Panc1 (cell line): Measurements from ENCODE around the gene TRIM33. TPM values are rescaled to one million over a fixed set of nuclear protein-coding genes. Genes with fewer than 3 reads are reported as not detected.

ENCODE experiments used
- ATAC-seq: fragments of 200-7000 bp; cut with Tn5 transposase; 2 replicates; pipeline ENCODE4 v1.9.1; 2020; ENCODE audit warnings: mild to moderate bottlenecking, moderate library complexity
- BruUV-seq: library from RNA; stranded (reverse); fragments of 400-500 nt; replicated peaks from 2 replicates; lab custom pipeline; 2021; lab: Mats Ljungman, UMichigan
- CTCF ChIA-PET: fragments of 300-600 bp; sonication (Branson Sonifier 250); formaldehyde crosslinking; loops from one replicate; lab custom pipeline; 2022; ENCODE audit warnings: antibody characterized with exemption; lab: Charles Lee
- POLR2A ChIA-PET: fragments of 300-600 bp; sonication (Branson Sonifier 250); formaldehyde crosslinking; loops from one replicate; lab custom pipeline; 2022; ENCODE audit warnings: antibody characterized with exemption; lab: Charles Lee
- DNase-seq: peaks from one replicate; pipeline ENCODE4 v3.0.0-alpha.2; 2010; ENCODE audit warnings: low read depth, low spot score
- H3K27ac ChIP-seq: 2 replicates; pipeline ENCODE4 v1.5.1; 2011; ENCODE audit warnings: mild to moderate bottlenecking, low read length, inconsistent platforms
- H3K27me3 ChIP-seq: fragments of 200-500 bp; sonication (Bioruptor generic); 2 replicates; pipeline ENCODE4 v1.6.0; 2014; ENCODE audit warnings: low read length, inconsistent platforms; ENCODE audit not compliant: control insufficient read depth, insufficient read depth
- H3K36me3 ChIP-seq: fragments of 200-500 bp; sonication (Bioruptor generic); 2 replicates; pipeline ENCODE4 v1.5.1; 2014; ENCODE audit warnings: inconsistent platforms, mild to moderate bottlenecking, low read length, moderate library complexity; ENCODE audit not compliant: control insufficient read depth, insufficient read depth
- H3K4me1 ChIP-seq: 2 replicates; pipeline ENCODE4 v1.5.1; 2011; ENCODE audit warnings: inconsistent platforms, mild to moderate bottlenecking, low read length, moderate library complexity; ENCODE audit not compliant: control insufficient read depth, insufficient read depth
- H3K4me3 ChIP-seq, 2 experiments: 2 replicates each; pipeline ENCODE4 v1.5.1; 2011 to 2012; ENCODE audit warnings: low read depth in 2 of 2, low read length in 2 of 2, mild to moderate bottlenecking in 2 of 2, inconsistent platforms in 1 of 2, moderate library complexity in 1 of 2
- H3K9me3 ChIP-seq: fragments of 200-500 bp; sonication (Bioruptor generic); 2 replicates; pipeline ENCODE4 v1.5.1; 2014; ENCODE audit warnings: low read depth, mild to moderate bottlenecking, inconsistent platforms, low read length, moderate library complexity; ENCODE audit not compliant: control insufficient read depth, insufficient read depth
- CTCF ChIP-seq: fragments of 450-650 bp; IDR thresholded peaks from 2 replicates; pipeline ENCODE4 v1.5.1; 2017; ENCODE audit warnings: mild to moderate bottlenecking
- POLR2AphosphoS5 ChIP-seq: IDR thresholded peaks from 2 replicates; pipeline ENCODE4 v1.6.1; 2012; ENCODE audit warnings: mild to moderate bottlenecking, low read depth, low read length, moderate library complexity
- SIN3A ChIP-seq: IDR thresholded peaks from 2 replicates; pipeline ENCODE4 v1.6.1; 2012; ENCODE audit warnings: low read depth, mild to moderate bottlenecking, low read length, moderate library complexity, borderline replicate concordance; ENCODE audit not compliant: insufficient read depth
- TCF7L2 ChIP-seq: IDR thresholded peaks from 2 replicates; pipeline ENCODE4 v1.6.1; 2011; ENCODE audit warnings: mild to moderate bottlenecking, low read depth, low read length, inconsistent platforms
- in situ Hi-C: cut with HindIII; loops from 2 replicates; pipeline ENCODE4 v1.10.0; 2016; ENCODE audit warnings: low sequenced_read_pairs, low pct_unique_long_range_greater_than_20kb
- intact Hi-C: fragments of 100-400 bp; cut with micrococcal nuclease; formaldehyde crosslinking; loops from one replicate; pipeline ENCODE4 v1.10.0; 2022; ENCODE audit not compliant: unreplicated experiment
- total RNA-seq: library from RNA; stranded (reverse); gene quantifications from one replicate; pipeline ENCODE4 v1.2.1, GENCODE V29; 2021; ENCODE audit not compliant: unreplicated experiment
- TF ChIP-seq, protein P1 (sequence below), 2 experiments: IDR thresholded peaks; 2 replicates each; pipeline ENCODE4 v1.6.1; 2011 to 2012; ENCODE audit warnings: low read depth in 2 of 2, control low read depth in 1 of 2, low read length in 1 of 2, mild to moderate bottlenecking in 1 of 2, moderate library complexity in 1 of 2; ENCODE audit not compliant: insufficient read depth in 1 of 2

Gene TRIM33
- total RNA-seq, 1 experiment from 2014 or later: 22.2 TPM

DNA sequence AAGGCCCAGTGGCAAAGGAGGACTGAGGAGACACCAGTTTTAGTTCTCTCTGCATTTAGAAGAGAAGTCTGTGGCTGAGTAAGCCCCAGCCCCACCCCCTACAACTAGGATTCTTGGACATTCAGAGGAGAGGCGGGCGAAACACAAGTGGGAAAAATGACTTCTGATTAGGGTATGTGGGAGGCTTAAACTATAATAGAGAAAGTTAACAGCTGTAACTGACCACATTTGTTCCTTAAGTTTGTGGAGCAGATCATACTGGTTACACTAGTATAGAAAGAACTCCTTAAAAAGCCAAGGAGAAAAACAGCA, 11.2 kb upstream of the TRIM33 start:
- ChIA-PET CTCF (no interaction called here), POLR2A (no interaction called here)
- no peaks in the 10 kb centered on the region for H3K36me3 ChIP-seq
- no peaks in the 10 kb centered on the region for H3K9me3 ChIP-seq
- no peak overlapping the region for H3K4me3 ChIP-seq
- ATAC-seq (no peak), DNase-seq (no peak)
- no TSS peak for BruUV-seq
- H3K27me3 ChIP-seq: no peaks in the 10 kb centered on the region; the same call in 1 of the 2 replicates
- TF ChIP-seq SIN3A: no peak
- TF ChIP-seq, protein P1, sequence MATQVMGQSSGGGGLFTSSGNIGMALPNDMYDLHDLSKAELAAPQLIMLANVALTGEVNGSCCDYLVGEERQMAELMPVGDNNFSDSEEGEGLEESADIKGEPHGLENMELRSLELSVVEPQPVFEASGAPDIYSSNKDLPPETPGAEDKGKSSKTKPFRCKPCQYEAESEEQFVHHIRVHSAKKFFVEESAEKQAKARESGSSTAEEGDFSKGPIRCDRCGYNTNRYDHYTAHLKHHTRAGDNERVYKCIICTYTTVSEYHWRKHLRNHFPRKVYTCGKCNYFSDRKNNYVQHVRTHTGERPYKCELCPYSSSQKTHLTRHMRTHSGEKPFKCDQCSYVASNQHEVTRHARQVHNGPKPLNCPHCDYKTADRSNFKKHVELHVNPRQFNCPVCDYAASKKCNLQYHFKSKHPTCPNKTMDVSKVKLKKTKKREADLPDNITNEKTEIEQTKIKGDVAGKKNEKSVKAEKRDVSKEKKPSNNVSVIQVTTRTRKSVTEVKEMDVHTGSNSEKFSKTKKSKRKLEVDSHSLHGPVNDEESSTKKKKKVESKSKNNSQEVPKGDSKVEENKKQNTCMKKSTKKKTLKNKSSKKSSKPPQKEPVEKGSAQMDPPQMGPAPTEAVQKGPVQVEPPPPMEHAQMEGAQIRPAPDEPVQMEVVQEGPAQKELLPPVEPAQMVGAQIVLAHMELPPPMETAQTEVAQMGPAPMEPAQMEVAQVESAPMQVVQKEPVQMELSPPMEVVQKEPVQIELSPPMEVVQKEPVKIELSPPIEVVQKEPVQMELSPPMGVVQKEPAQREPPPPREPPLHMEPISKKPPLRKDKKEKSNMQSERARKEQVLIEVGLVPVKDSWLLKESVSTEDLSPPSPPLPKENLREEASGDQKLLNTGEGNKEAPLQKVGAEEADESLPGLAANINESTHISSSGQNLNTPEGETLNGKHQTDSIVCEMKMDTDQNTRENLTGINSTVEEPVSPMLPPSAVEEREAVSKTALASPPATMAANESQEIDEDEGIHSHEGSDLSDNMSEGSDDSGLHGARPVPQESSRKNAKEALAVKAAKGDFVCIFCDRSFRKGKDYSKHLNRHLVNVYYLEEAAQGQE (IDR thresholded peaks at IDR 0.05; ENCODE audit: insufficient read depth in 1 of 2, low read depth in 2 of 2, low read length in 1 of 2): no peak
- TF ChIP-seq CTCF: no peak
- TF ChIP-seq TCF7L2: no peak
- no peak for TF ChIP-seq POLR2AphosphoS5
- intact Hi-C loops (no loop called here), in situ Hi-C loops (no loop called here)
- H3K4me1 ChIP-seq: no peaks in the 10 kb centered on the region
- H3K27ac ChIP-seq: no peak overlapping the region

DNA sequence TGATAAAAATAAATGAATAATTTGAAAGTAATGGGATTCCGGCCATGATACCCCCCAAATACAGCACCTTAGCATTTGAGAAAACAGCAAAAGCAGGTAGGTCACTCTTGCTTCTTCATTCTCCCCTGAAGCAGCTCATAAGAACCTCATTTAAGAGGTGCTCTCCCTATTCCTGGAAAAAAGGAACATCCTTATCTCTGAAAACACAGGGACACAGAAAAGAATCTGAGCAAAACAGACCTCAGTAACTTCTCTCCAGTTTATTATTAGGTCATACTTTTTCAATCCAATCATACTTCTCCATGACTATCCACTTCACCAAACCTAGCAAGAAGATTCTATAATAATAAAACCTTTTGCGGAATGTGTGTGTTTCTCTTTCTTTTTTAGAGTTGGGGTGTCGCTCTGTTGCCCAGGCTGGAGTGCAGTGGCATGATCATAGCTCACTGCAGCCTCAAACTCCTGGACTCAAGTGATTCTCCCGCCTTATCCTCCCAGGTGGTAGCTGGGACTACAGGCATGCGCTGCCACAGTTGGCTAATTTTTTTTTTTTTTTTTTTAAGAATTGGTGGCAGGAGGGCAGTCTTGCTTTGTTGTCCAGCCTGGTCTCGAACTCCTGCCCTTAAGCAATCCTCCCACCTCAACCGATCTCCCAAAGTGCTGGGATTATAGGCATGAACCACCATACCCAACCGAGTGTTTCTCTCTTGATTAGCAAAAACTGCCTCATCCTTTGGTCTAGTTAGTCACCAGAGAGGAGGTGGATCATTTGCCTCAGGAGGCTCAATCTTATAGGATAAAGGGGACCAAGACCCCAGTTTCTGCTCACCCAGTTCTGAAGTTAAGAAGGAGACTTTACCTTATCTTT, 10.6 kb upstream of the TRIM33 start:
- no TSS peak for BruUV-seq
- no peaks in the 10 kb centered on the region for H3K4me1 ChIP-seq
- ChIA-PET POLR2A (no interaction called here), CTCF (no interaction called here)
- no peak overlapping the region for H3K4me3 ChIP-seq
- H3K9me3 ChIP-seq: no peaks in the 10 kb centered on the region
- no peak overlapping the region for H3K27ac ChIP-seq
- no peaks in the 10 kb centered on the region; the same call in 1 of the 2 replicates for H3K27me3 ChIP-seq
- TF ChIP-seq POLR2AphosphoS5 (no peak), CTCF (no peak), SIN3A (no peak), TCF7L2 (no peak)
- TF ChIP-seq, protein P1 (IDR thresholded peaks at IDR 0.05; ENCODE audit: insufficient read depth in 1 of 2, low read depth in 2 of 2, low read length in 1 of 2): no peak
- in situ Hi-C loops (no loop called here), intact Hi-C loops (no loop called here)
- ATAC-seq (no peak), DNase-seq (no peak)
- H3K36me3 ChIP-seq: no peaks in the 10 kb centered on the region
